ENCODE data around the gene UHRF2.

Gene UHRF2

GRCh38 chr9:6467006-6467625, 54.1 kb downstream of the UHRF2 start:
- no peaks in the 10 kb centered on the region for H3K4me1 ChIP-seq (ENCODE audit: control insufficient read depth in 1 of 2, insufficient read depth in 1 of 2, low read depth in 1 of 2, low read length in 1 of 2)
- no peak for TF ChIP-seq CTCF (IDR thresholded peaks at IDR 0.05)
- no peaks in the 10 kb centered on the region for H3K9me3 ChIP-seq
- no peak overlapping the region for H3K4me3 ChIP-seq (ENCODE audit: low read depth in 1 of 2, low read length in 1 of 2)
- no peaks in the 10 kb centered on the region for H3K36me3 ChIP-seq
- no peaks in the 10 kb centered on the region for H3K27me3 ChIP-seq
- no peak overlapping the region for H3K27ac ChIP-seq

GRCh38 chr9:6471231-6471850, 58.3 kb downstream of the UHRF2 start:
- H3K9me3 ChIP-seq, result no peaks in the 10 kb centered on the region
- no peaks in the 10 kb centered on the region for H3K4me1 ChIP-seq (ENCODE audit: control insufficient read depth in 1 of 2, insufficient read depth in 1 of 2, low read depth in 1 of 2, low read length in 1 of 2)
- no peaks in the 10 kb centered on the region for H3K27me3 ChIP-seq
- no peak overlapping the region for H3K27ac ChIP-seq
- TF ChIP-seq CTCF (IDR thresholded peaks at IDR 0.05), result no peak
- no peaks in the 10 kb centered on the region for H3K36me3 ChIP-seq
- H3K4me3 ChIP-seq (ENCODE audit: low read depth in 1 of 2, low read length in 1 of 2), result no peak overlapping the region

GRCh38 chr9:6473151-6473550, 60.2 kb downstream of the UHRF2 start:
- Histone ChIP-seq H3K4me3 (ENCODE audit: low read depth in 1 of 2, low read length in 1 of 2) (no peak overlapping the region), H3K27me3 (no peaks in the 10 kb centered on the region), H3K4me1 (ENCODE audit: control insufficient read depth in 1 of 2, insufficient read depth in 1 of 2, low read depth in 1 of 2, low read length in 1 of 2) (no peaks in the 10 kb centered on the region), H3K9me3 (no peaks in the 10 kb centered on the region), H3K36me3 (peaks cover 13% of the 10 kb centered on the region), H3K27ac (no peak overlapping the region)
- no peak for TF ChIP-seq CTCF (IDR thresholded peaks at IDR 0.05)

- Histone ChIP-seq H3K4me1 (ENCODE audit: control insufficient read depth in 1 of 2, insufficient read depth in 1 of 2, low read depth in 1 of 2, low read length in 1 of 2) (no peaks in the 10 kb centered on the region), H3K27me3 (no peaks in the 10 kb centered on the region), H3K9me3 (no peaks in the 10 kb centered on the region), H3K36me3 (peaks cover 58% of the 10 kb centered on the region), H3K4me3 (ENCODE audit: low read depth in 1 of 2, low read length in 1 of 2) (no peak overlapping the region), H3K27ac (no peak overlapping the region)
- no peak for TF ChIP-seq CTCF (IDR thresholded peaks at IDR 0.05)
Observed at GRCh38 chr9:6479959-6480358, 67.0 kb downstream of the UHRF2 start.

- Histone ChIP-seq H3K36me3 (peaks cover 62% of the 10 kb centered on the region), H3K4me3 (ENCODE audit: low read depth in 1 of 2, low read length in 1 of 2) (no peak overlapping the region), H3K4me1 (ENCODE audit: control insufficient read depth in 1 of 2, insufficient read depth in 1 of 2, low read depth in 1 of 2, low read length in 1 of 2) (no peaks in the 10 kb centered on the region), H3K9me3 (no peaks in the 10 kb centered on the region), H3K27me3 (no peaks in the 10 kb centered on the region), H3K27ac (no peak overlapping the region)
- no peak for TF ChIP-seq CTCF (IDR thresholded peaks at IDR 0.05)
Observed at GRCh38 chr9:6484210-6484609, 71.2 kb downstream of the UHRF2 start.
